Cardiac fibroblast (primary cell): ENCODE measurements around the gene IP6K1.

Experiments used
- DNase-seq, 2 donors: peaks; one replicate each; pipeline versions ENCODE4 v3.0.0 to v3.0.0-alpha.2; 2010; ENCODE audit warnings: low read depth in 2 of 2
- H3K4me3 ChIP-seq, 2 donors: replicated peaks in 1 of 2; 1 replicate in 1 of 2; 2 replicates in 1 of 2; pipeline ENCODE4 v1.5.1; 2011; ENCODE audit warnings: low read depth in 2 of 2, low read length in 2 of 2, mild to moderate bottlenecking in 2 of 2, moderate library complexity in 1 of 2
- TF ChIP-seq, protein P1 (sequence below): IDR thresholded peaks from one replicate; pipeline ENCODE4 v1.5.1; 2011; ENCODE audit warnings: low read depth, mild to moderate bottlenecking, low read length, inconsistent platforms

IP6K1 gene

DNA sequence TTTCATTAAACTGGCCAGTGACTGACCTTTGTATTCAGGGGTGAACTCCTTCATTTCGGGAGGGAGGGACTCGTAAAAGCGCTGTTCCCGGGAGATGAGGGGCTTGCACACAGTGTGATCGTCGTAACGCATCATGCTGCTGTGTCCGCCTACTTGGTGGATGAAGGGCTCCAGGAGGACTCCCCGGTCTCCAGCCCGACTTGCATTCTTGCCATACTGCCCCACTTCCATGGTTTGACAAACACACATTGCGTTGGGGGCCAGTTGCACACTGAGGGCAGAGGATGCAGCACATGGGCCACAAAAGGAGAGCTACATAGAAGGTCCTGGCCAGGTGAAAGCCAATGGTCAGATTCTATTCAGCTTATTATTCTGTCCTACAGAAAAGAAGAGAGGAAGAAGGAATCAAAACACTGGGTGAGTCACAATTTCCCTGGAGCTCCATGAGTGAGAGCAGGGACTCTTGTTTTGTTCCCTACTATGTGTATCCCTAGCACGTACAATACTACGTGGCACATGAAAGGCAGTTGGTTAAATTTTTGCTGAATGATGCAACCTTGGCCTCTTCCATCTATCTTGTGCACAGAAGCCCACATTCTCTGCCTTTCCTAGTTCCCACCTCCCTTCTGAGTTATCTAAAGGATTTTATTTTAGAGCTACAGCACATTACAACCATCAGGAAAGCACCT, 38.4 kb downstream of the IP6K1 start:
- no peak overlapping the region for H3K4me3 ChIP-seq
- TF ChIP-seq, protein P1, sequence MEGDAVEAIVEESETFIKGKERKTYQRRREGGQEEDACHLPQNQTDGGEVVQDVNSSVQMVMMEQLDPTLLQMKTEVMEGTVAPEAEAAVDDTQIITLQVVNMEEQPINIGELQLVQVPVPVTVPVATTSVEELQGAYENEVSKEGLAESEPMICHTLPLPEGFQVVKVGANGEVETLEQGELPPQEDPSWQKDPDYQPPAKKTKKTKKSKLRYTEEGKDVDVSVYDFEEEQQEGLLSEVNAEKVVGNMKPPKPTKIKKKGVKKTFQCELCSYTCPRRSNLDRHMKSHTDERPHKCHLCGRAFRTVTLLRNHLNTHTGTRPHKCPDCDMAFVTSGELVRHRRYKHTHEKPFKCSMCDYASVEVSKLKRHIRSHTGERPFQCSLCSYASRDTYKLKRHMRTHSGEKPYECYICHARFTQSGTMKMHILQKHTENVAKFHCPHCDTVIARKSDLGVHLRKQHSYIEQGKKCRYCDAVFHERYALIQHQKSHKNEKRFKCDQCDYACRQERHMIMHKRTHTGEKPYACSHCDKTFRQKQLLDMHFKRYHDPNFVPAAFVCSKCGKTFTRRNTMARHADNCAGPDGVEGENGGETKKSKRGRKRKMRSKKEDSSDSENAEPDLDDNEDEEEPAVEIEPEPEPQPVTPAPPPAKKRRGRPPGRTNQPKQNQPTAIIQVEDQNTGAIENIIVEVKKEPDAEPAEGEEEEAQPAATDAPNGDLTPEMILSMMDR = no peak
- peak; percentile 56 to 88 for DNase-seq

DNA sequence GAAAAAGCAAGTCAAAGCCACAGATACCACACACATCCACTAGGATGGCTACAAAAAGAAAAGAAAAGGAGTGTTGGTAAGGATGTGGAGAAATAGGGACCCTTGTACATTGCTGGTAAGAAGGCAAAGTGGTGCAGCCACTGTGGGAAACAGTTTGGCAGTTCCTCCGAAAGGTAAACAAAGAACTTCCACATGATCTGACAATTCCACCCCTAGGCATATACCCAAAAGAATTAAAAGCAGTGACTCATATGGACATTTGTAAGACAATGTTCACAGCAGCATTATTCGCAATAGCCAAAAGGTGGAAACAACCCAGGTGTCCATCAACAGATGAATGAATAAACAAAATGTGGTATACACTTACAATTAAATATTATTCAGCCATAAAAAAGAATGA, 40.4 kb downstream of the IP6K1 start:
- peak; percentile 12 to 72 for DNase-seq
- TF ChIP-seq, protein P1 = no peak
- H3K4me3 ChIP-seq = no peak overlapping the region

DNA sequence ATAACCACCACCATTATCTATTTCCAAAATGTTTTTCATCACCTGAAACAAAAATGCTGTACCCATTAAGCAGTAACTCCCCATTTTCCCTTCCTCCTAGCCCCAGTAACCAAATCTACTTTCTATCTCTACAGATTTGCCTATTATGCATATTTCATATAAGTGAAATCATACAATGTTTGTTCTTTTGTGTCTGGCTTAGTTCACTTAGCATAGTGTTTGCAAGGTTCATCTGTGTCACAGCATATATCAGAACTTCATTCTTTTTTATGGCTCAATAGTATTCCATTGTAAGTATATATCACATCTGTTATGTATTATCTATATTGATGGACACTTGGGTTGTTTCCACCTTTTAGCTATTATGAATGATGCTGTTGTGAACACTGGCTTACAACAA, 45.9 kb downstream of the IP6K1 start:
- TF ChIP-seq, protein P1 = no peak
- DNase-seq = no peak
- H3K4me3 ChIP-seq = no peak overlapping the region

DNA sequence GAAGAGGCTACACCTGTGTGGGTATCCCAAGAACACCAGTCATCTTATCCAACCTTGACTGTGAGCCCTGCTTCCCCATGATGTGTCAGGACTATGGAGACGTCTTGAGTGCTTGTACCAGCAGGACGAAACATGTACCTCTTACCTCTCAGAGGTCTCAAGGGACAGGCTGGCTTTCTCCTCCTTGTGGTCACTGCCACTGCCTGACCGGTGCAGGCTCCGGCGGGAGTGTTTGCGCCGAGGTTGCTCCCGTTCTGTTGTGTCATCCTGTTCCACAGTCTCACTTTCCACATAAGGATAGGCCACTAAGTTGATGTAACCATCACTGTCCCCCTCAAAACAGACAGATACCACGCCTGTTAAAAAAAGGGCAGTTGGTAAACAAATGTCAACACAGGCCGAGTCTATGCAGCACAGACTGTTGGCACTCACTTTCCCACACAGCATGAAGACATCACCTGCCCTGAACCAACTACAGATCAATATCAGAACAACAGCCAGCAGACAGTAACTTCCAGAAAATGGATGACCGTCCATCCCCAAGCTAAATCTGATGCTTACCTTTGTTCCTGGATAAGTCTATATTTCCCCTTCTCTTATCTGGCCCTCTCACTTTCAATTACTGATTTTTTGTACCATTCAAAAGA, 48.2 kb downstream of the IP6K1 start:
- no peak for DNase-seq
- TF ChIP-seq, protein P1 = no peak
- H3K4me3 ChIP-seq = no peak overlapping the region

DNA sequence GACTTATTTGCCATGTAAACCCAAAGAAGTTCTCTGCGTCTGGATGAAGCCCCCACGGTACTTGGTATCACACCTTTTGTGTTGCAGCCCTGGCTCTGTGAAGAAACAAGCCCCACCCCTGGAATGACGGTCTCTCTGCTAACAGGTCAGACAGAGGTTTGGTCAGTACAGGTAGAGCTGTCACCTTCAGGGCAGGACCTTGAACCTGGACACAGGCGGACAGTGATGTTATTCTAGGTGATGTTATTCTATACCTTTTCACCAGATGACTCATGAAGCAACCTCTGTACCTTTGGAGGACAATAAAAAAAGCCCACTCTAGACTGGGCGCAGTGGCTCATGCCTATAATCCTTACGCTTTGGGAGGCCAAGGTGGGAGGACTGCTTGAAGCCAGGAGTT, 51.6 kb downstream of the IP6K1 start:
- TF ChIP-seq, protein P1 = no peak
- DNase-seq = no peak
- H3K4me3 ChIP-seq = no peak overlapping the region

DNA sequence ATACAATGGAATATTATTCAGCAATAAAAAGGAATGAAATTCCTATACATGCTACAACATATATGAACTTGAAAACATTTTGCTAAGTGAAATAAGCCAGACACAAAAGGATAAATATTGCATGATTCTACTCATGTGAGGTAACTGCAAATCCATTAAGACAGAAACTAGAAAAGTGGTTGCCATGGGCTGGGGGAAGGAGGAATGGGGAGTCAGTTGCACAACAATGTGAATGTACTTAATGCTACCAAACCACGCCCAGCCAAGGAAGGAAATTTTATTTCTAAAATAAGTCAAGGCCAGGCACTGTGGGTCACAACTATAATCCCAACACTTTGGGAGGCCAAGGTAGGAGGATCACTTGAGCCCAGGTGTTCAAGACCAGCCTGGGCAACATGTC, 52.8 kb downstream of the IP6K1 start:
- no peak overlapping the region for H3K4me3 ChIP-seq
- TF ChIP-seq, protein P1 = no peak
- peak in 1 of 2 donors; percentile 25 for DNase-seq
